ENCODE measurements around the gene ANKRD12.

The ANKRD12 gene

DNA sequence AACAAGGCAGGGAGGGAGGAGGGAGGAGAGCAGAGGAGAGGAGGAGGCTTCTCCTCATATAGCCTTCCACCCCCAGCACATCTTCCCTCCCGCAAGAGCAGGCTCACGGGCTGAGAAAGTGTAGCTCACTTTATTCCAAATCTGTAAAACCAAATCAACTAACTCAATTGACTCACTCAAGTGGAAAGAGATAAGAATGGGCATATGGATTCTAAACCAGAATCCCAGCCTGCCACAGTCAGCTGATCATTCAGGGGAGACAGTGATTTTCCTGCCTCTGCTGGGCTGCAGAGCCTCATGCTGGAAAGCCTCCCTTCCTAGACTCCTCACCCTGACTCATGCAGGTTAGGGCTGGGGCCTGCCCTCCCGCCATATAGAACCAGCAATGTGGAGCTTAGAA lies 193.8 kb downstream of the ANKRD12 start:
- no peaks in the 10 kb centered on the region for H3K36me3 ChIP-seq (ENCODE audit: insufficient read depth, low read length)
- no peak overlapping the region for H3K9ac ChIP-seq (ENCODE audit: low read depth, low read length)
- WGBS: 84% methylated on average over 3 of the region's 3 CpGs
- no peaks in the 10 kb centered on the region; the same call in 1 of the 2 replicates for H3K4me1 ChIP-seq (ENCODE audit: insufficient read depth, low read length)
- H3K27ac ChIP-seq (ENCODE audit: low read depth, low read length): no peak overlapping the region
- H3K9me3 ChIP-seq (ENCODE audit: insufficient read depth, low read depth, low read length): peaks cover 3% of the 10 kb centered on the region; the same call in 1 of the 2 replicates
- peaks cover 16% of the 10 kb centered on the region for H3K27me3 ChIP-seq (ENCODE audit: insufficient read depth, low read length)
- no peak overlapping the region for H3K4me3 ChIP-seq (ENCODE audit: low read length)

DNA sequence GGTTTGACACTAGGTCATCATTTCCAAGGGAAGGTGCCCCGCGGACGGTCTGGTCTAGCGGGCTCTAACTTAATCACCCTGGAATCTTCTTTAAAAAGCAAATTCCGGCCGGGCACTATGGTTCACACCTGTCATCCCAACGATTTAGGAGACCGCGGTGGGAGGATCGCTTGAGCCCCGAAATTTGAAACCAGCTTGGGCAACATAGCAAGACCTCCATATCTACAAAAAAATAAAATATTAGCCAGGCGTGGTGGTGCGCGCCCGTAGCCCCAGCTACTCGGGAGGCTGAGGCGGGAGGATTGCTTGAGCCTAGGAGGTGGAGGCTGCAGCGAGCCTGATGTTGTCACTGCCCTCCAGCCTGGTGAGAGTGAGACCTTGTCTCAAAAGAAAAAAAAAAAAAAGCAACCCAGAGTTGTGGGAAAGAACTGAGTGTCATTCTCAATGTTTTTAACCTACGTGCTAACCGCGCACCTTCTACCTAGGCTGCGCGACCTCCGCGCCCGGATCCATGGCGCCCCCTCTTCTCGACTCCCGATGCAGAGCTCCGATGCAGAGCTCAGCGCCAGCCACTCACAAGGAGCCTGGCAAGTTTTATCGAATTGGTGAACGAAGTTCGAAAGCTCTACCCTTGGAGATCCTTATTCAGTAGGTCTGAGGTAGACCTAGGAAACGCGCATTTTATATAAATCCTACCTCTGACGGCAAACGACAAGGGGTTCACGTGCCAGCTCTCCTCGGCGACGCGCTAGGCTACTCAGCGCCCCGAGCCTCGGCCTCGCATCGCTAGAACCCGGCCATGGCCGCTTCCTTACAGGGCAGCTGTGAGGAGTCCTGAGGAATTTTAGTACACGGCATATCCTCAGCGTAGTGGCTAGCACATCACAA lies 197.1 kb downstream of the ANKRD12 start:
- H3K27ac ChIP-seq (ENCODE audit: low read depth, low read length): no peak overlapping the region

DNA sequence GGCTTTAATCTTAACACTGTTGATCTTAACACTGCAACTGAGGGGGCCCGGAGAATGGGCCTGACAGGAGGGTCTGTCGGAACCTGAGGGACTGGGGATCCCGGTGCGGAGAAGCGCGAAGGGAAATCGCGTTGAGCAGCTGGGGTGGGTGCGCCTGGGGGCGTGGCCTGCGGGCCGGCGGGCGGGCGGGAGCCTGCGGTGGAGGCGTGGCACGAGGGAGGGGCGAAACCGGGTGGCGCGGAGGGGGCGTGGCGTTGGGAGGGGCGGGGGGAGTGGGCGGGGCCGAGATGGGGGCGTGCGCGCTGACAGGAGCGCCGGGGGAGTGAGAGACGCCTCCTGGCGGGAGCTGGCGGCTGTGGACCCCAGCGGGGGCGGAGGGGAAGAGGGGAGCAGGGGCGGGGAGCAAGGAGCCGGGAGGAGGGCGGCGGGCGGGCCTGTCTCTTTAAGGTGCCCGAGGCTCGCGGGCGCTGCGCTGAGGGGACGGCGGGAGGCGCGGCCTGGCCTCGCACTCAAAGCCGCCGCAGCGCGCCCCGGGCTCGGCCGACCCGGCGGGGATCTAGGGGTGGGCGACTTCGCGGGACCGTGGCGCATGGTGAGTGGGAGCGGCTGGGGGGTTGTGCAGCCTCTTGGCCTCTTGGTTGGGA lies 197.9 kb downstream of the ANKRD12 start, which contains the start of gene TWSG1:
Gene TWSG1 (plus strand): TSS at position 445 of the 644 bp plus-strand sequence. CDS start 2,457 bp downstream, outside the sequence.
- no peaks in the 10 kb centered on the region; the same call in 1 of the 2 replicates for H3K4me1 ChIP-seq (ENCODE audit: insufficient read depth, low read length)
- WGBS: under 1% methylated on average over 63 of the region's 67 CpGs
- peak within 1 kb of the TSS; percentile 83 for H3K9ac ChIP-seq (ENCODE audit: low read depth, low read length)
- H3K27ac ChIP-seq (ENCODE audit: low read depth, low read length): peak within 1 kb of the TSS; percentile 64; the same call in 1 of the 2 replicates
- H3K4me3 ChIP-seq (ENCODE audit: low read length): peak within 1 kb of the TSS; percentile 85
- peaks cover 21% of the 10 kb centered on the region for H3K27me3 ChIP-seq (ENCODE audit: insufficient read depth, low read length)
- H3K9me3 ChIP-seq (ENCODE audit: insufficient read depth, low read depth, low read length): no peaks in the 10 kb centered on the region
- H3K36me3 ChIP-seq (ENCODE audit: insufficient read depth, low read length): peaks cover 19% of the 10 kb centered on the region

More for the DNA sequence above, 197.1 kb downstream of the ANKRD12 start:
- peaks cover 21% of the 10 kb centered on the region for H3K27me3 ChIP-seq (ENCODE audit: insufficient read depth, low read length)
- H3K9me3 ChIP-seq (ENCODE audit: insufficient read depth, low read depth, low read length): peaks cover under 1% of the 10 kb centered on the region; the same call in 1 of the 2 replicates
- peak overlapping the region; percentile 41 for H3K9ac ChIP-seq (ENCODE audit: low read depth, low read length)
- peaks cover 17% of the 10 kb centered on the region for H3K36me3 ChIP-seq (ENCODE audit: insufficient read depth, low read length)
- 35% methylated on average over 52 of the region's 52 CpGs for WGBS
- peak overlapping the region; percentile 59 for H3K4me3 ChIP-seq (ENCODE audit: low read length)
- no peaks in the 10 kb centered on the region; the same call in 1 of the 2 replicates for H3K4me1 ChIP-seq (ENCODE audit: insufficient read depth, low read length)

DNA sequence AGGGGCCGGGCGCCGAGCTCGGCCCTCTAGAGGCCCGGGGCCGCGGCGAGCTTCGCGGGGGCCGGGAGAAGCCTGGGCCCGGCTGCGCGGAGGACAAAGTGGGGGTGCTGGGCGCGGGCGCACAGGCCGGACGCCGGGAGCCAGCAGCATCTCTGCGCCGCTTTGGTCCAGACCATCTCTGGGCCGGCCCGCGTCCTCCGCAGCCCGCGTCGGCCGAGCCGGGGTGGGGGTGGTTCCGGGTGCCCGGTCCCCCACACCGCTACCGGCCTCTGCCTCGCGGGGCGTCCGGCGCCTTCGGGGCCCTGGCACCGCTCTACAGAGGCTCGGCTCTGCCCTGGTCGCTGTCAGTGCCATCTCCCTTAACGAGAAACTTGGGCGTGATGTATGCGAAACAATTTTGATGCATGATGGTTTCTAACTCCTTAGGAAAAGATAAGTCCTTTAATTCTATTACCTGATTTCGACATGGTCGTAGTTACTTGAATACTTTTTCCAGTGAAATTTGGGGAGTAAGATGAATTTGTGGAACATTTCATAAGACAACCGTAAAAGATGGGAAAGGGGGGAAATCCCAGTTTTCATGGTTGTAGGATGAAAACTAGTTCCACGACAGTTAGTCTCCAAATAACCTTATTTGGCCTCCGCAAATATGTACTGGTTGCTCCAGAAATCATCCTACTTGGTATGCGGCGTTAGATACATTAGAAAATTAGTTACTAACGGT lies 198.6 kb downstream of the ANKRD12 start:
- H3K27ac ChIP-seq (ENCODE audit: low read depth, low read length): peak overlapping the region; percentile 64; the same call in 1 of the 2 replicates
- 5% methylated on average over 55 of the region's 55 CpGs for WGBS

More for the DNA sequence above, 198.6 kb downstream of the ANKRD12 start:
- no peaks in the 10 kb centered on the region for H3K9me3 ChIP-seq (ENCODE audit: insufficient read depth, low read depth, low read length)
- H3K36me3 ChIP-seq (ENCODE audit: insufficient read depth, low read length): peaks cover 22% of the 10 kb centered on the region
- no peaks in the 10 kb centered on the region; the same call in 1 of the 2 replicates for H3K4me1 ChIP-seq (ENCODE audit: insufficient read depth, low read length)
- H3K27me3 ChIP-seq (ENCODE audit: insufficient read depth, low read length): peaks cover 21% of the 10 kb centered on the region
- peak overlapping the region; percentile 83 for H3K9ac ChIP-seq (ENCODE audit: low read depth, low read length)
- H3K4me3 ChIP-seq (ENCODE audit: low read length): peak overlapping the region; percentile 85
